Kidney epithelial cell (primary cell): ENCODE data around the gene MAPK9. TPM values are rescaled to one million over a fixed set of nuclear protein-coding genes. Genes with fewer than 3 reads are reported as not detected.

Experiments used
- DNase-seq: peaks from one replicate; pipeline ENCODE4 v3.0.0-alpha.2; 2010; ENCODE audit warnings: low read depth
- H3K27me3 ChIP-seq: 2 replicates; pipeline ENCODE4 v1.6.0; 2011; ENCODE audit warnings: low read length; ENCODE audit not compliant: control insufficient read depth, insufficient read depth
- H3K36me3 ChIP-seq: 2 replicates; pipeline ENCODE4 v1.5.1; 2011; ENCODE audit warnings: low read length; ENCODE audit not compliant: control insufficient read depth, insufficient read depth
- H3K4me3 ChIP-seq: 2 replicates; pipeline ENCODE4 v1.5.1; 2011; ENCODE audit warnings: low read depth, mild to moderate bottlenecking, control low read depth, low read length
- CTCF ChIP-seq: IDR thresholded peaks from 2 replicates; pipeline ENCODE4 v1.5.1; 2011; ENCODE audit warnings: mild to moderate bottlenecking, moderate library complexity, low read length, control low read depth, inconsistent platforms; ENCODE audit not compliant: insufficient read depth, poor library complexity, severe bottlenecking
- total RNA-seq: library from RNA; depleted of rRNA; stranded (reverse); fragments of >200 nt; gene quantifications from 2 replicates; pipeline ENCODE4 v1.2.3, GENCODE V29; 2015

Gene MAPK9
- total RNA-seq, 1 donor from 2014 or later = 22.5 TPM

DNA sequence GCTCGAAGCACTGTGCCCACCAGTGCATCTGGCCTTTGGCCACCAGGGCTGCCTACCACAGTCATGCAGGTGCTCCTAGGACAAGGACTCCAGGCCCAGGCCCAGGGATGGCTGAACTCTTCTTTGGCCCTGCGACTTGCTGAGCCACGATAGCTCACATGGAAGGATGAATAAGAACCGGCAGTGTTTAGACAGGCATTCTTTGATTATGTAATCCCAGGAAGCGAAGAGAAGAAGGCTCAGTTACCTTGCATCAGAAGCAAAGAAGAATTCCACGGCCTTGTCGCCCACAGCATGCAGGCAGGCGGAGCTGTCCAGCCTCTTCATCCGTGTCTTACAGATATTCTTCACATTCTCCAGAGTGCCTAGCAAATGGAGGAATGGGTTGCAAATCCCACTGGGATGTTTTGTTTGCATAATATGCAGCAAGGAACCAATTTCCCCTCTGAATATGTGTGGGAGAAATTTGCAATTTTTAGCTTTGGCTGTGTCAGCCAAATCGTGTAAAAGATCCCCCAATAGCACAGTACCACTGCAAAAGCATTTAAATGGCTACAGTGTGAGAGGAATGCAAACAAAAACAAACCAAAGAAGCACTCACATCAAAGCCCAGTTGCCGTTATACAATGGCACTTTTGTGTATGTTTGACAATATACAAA is 32.2 kb upstream of the MAPK9 start:
- no peaks in the 10 kb centered on the region for H3K27me3 ChIP-seq
- TF ChIP-seq CTCF = no peak
- peak; percentile 64 for DNase-seq
- H3K4me3 ChIP-seq = no peak overlapping the region
- no peaks in the 10 kb centered on the region for H3K36me3 ChIP-seq

- Histone ChIP-seq H3K27me3 (no peaks in the 10 kb centered on the region), H3K36me3 (no peaks in the 10 kb centered on the region), H3K4me3 (no peak overlapping the region)
- no peak for DNase-seq
- TF ChIP-seq CTCF = no peak
Observed at GRCh38 chr5:180323160-180323559, 31.3 kb upstream of the MAPK9 start.

DNA sequence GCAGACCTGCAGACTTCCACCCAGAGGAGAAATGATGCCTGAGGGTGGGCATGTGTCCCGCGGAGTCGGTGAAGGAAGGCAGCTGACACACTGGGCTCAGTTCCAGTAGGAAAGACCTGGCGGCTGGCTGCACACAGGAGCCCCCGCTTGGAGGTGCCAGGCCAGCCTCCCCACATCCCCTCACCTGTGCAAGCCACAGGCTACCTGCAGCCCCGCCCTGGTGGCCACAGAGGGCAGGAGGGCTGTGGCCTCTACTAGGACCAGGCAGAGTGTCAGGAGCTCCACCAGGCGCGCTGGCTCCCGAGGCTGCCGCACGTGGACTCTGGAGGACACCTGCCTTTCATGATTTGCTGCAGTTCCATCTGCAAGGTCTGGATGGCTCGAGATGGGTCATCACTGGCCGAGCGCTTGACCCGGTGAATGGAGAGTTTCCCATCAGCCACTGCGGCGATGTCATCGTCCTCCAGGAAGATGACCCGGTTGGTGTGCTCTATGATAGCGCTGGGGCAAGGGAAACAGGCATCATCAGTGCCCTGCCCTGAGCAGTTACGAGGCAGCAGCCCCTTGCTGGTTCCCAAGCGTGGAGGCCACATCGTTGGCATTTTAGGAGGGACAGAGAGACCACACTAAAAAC is 26.7 kb upstream of the MAPK9 start:
- Histone ChIP-seq H3K27me3 (no peaks in the 10 kb centered on the region), H3K36me3 (no peaks in the 10 kb centered on the region), H3K4me3 (no peak overlapping the region)
- DNase-seq = no peak
- TF ChIP-seq CTCF = no peak

- no peak for TF ChIP-seq CTCF
- Histone ChIP-seq H3K27me3 (no peaks in the 10 kb centered on the region), H3K4me3 (no peak overlapping the region), H3K36me3 (no peaks in the 10 kb centered on the region)
- DNase-seq = no peak
Observed at GRCh38 chr5:180316586-180316985, 24.7 kb upstream of the MAPK9 start.

GRCh38 chr5:180315762-180316212 is 23.9 kb upstream of the MAPK9 start:
- TF ChIP-seq CTCF = peak; percentile 89
- H3K36me3 ChIP-seq = no peaks in the 10 kb centered on the region
- H3K27me3 ChIP-seq = no peaks in the 10 kb centered on the region
- H3K4me3 ChIP-seq = no peak overlapping the region
- no peak for DNase-seq
